ENCODE measurements around the gene DLG1.

GRCh38 chr3:197021231-197021630, 277.2 kb downstream of the DLG1 start:
- TF ChIP-seq CTCF (IDR thresholded peaks at IDR 0.05) (no peak), EZH2phosphoT487 (IDR thresholded peaks at IDR 0.05) (no peak), EZH2 (IDR thresholded peaks at IDR 0.05) (no peak)

All from neural progenitor cell (in vitro differentiated cells).